Keratinocyte (primary cell): ENCODE measurements around the gene TIMM50. TPM values are rescaled to one million over a fixed set of nuclear protein-coding genes. Genes with fewer than 3 reads are reported as not detected.

Experiments used
- DNase-seq: peaks from one replicate; pipeline ENCODE4 v3.0.0-alpha.2; 2011; ENCODE audit warnings: low read depth, missing footprints, low spot score
- FAIRE-seq: peaks from 2 replicates; lab custom pipeline; 2011; peaks lifted over from hg19 to GRCh38; lab: Jason Lieb, UNC
- H2AFZ ChIP-seq: 2 replicates; pipeline ENCODE4 v1.6.0; 2012; ENCODE audit warnings: low read length, control low read depth, inconsistent platforms; ENCODE audit not compliant: control insufficient read depth
- H3K27ac ChIP-seq: 2 replicates; pipeline ENCODE4 v1.5.1; 2011; ENCODE audit warnings: low read length; ENCODE audit not compliant: control insufficient read depth, insufficient read depth
- H3K27me3 ChIP-seq: 3 replicates; pipeline ENCODE4 v1.6.0; 2011; ENCODE audit warnings: low read length; ENCODE audit not compliant: control insufficient read depth, insufficient read depth; ENCODE audit errors: extremely low read depth
- H3K36me3 ChIP-seq, 2 experiments: 2 replicates in 1 of 2; 3 replicates in 1 of 2; pipeline ENCODE4 v1.5.1; 2011; ENCODE audit warnings: low read length in 2 of 2, mild to moderate bottlenecking in 1 of 2; ENCODE audit not compliant: control insufficient read depth in 2 of 2, insufficient read depth in 2 of 2; ENCODE audit errors: extremely low read depth in 1 of 2
- H3K4me1 ChIP-seq: 3 replicates; pipeline ENCODE4 v1.5.1; 2011; ENCODE audit warnings: low read length; ENCODE audit not compliant: control insufficient read depth, insufficient read depth; ENCODE audit errors: extremely low read depth
- H3K4me2 ChIP-seq: 3 replicates; pipeline ENCODE4 v1.6.0; 2011; ENCODE audit warnings: low read depth, low read length; ENCODE audit not compliant: control insufficient read depth, insufficient read depth; ENCODE audit errors: extremely low read depth
- H3K4me3 ChIP-seq, 3 experiments: fragments of 200-600 bp in 1 of 3; sonication (generic) in 1 of 3; 2 replicates in 2 of 3; 3 replicates in 1 of 3; pipeline ENCODE4 v1.5.1; 2011 to 2016; ENCODE audit warnings: low read length in 3 of 3, mild to moderate bottlenecking in 3 of 3, control low read depth in 2 of 3, inconsistent platforms in 1 of 3, low read depth in 1 of 3, mixed read lengths in 1 of 3, mixed run types in 1 of 3, moderate library complexity in 1 of 3; ENCODE audit not compliant: control insufficient read depth in 2 of 3, insufficient read depth in 2 of 3; ENCODE audit errors: extremely low read depth in 1 of 3
- H3K79me2 ChIP-seq: 2 replicates; pipeline ENCODE4 v1.6.0; 2012; ENCODE audit warnings: low read length; ENCODE audit not compliant: control insufficient read depth, insufficient read depth
- H3K9ac ChIP-seq: 3 replicates; pipeline ENCODE4 v1.6.0; 2011; ENCODE audit warnings: low read length; ENCODE audit not compliant: control insufficient read depth, insufficient read depth; ENCODE audit errors: extremely low read depth
- H3K9me1 ChIP-seq: 3 replicates; pipeline ENCODE4 v1.6.0; 2011; ENCODE audit warnings: low read length; ENCODE audit not compliant: control insufficient read depth, insufficient read depth; ENCODE audit errors: extremely low read depth
- H3K9me3 ChIP-seq: 2 replicates; pipeline ENCODE4 v1.5.1; 2012; ENCODE audit warnings: low read depth, low read length; ENCODE audit not compliant: control insufficient read depth
- H4K20me1 ChIP-seq: 3 replicates; pipeline ENCODE4 v1.6.0; 2011; ENCODE audit warnings: low read length; ENCODE audit not compliant: control insufficient read depth, insufficient read depth; ENCODE audit errors: extremely low read depth
- CTCF ChIP-seq, 3 experiments: IDR thresholded peaks in 1 of 3; conservative IDR thresholded peaks in 1 of 3; optimal IDR thresholded peaks in 1 of 3; 2 replicates in 2 of 3; 3 replicates in 1 of 3; pipeline versions ENCODE3 to v1.5.1; 2011; ENCODE audit warnings: low read length in 3 of 3, mild to moderate bottlenecking in 3 of 3, moderate library complexity in 2 of 3, control low read depth in 1 of 3, inconsistent platforms in 1 of 3; ENCODE audit not compliant: insufficient read depth in 2 of 3; ENCODE audit errors: extremely low read depth in 1 of 3
- EZH2 ChIP-seq: IDR thresholded peaks from one replicate; pipeline ENCODE4 v1.6.1; 2012; ENCODE audit warnings: inconsistent platforms, mild to moderate bottlenecking, low read length, moderate library complexity
- dilution Hi-C: fragments of 300-500 bp; cut with MboI; formaldehyde crosslinking; loops from one replicate; pipeline ENCODE4 v1.7.0; 2020; ENCODE audit warnings: low sequenced_read_pairs; ENCODE audit not compliant: extremely low pct_ligation_motif_present
- polyA plus RNA-seq, 5 experiments: library from polyadenylated mRNA; depleted of rRNA in 3 of 5; stranded (reverse) in 3 of 5; stranded (forward) in 1 of 5; unstranded in 1 of 5; fragments of >200 nt; gene quantifications; 1 replicate in 1 of 5; 2 replicates in 3 of 5; 3 replicates in 1 of 5; pipeline versions ENCODE4 v1.2.1 to v1.2.3, GENCODE V29; 2011 to 2012; ENCODE audit warnings: missing spikeins in 2 of 5, low read depth in 1 of 5, low replicate concordance in 1 of 5

The TIMM50 gene
- polyA plus RNA-seq, 1 donor (not counting 4 experiments of a cell fraction or from before 2014, with no cell fraction given) = 85.5 TPM

DNA sequence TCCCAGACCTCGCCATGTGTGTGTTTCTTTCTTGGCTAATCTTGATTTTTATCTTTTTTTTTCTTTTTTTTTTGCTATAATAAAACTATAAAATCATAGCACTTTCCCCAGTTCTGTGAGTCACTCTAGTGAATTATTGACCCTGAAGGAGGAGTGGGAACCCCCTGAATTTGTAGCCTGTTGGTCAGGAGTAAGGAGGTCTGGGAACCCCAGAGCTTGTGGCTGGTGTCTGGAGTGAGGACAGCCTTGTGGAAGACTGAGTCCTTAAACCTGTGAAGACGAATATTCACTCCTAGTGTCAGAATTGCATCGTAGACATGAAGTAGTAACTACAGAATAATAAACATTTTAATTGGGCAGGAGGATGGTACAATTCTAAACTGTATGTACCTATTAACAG lies 44.6 kb downstream of the TIMM50 start:
- Histone ChIP-seq H3K4me2 (no peak overlapping the region), H3K9me3 (no peaks in the 10 kb centered on the region), H3K79me2 (no peaks in the 10 kb centered on the region), H3K4me3 (no peak overlapping the region), H4K20me1 (no peaks in the 10 kb centered on the region), H3K27me3 (no peaks in the 10 kb centered on the region), H2AFZ (no peak overlapping the region), H3K36me3 (no peaks in the 10 kb centered on the region), H3K27ac (no peak overlapping the region), H3K9me1 (no peaks in the 10 kb centered on the region), H3K9ac (no peak overlapping the region), H3K4me1 (no peaks in the 10 kb centered on the region)
- dilution Hi-C loops = no loop called here
- DNase-seq (no peak), FAIRE-seq (no peak)
- no peak for TF ChIP-seq CTCF (optimal IDR thresholded peaks at IDR 0.05 in 1 of 3, IDR thresholded peaks at IDR 0.05 in 1 of 3, conservative IDR thresholded peaks at IDR 0.05 in 1 of 3; ENCODE audit: extremely low read depth in 1 of 3, insufficient read depth in 2 of 3, low read length in 3 of 3)
- TF ChIP-seq EZH2 = no peak

DNA sequence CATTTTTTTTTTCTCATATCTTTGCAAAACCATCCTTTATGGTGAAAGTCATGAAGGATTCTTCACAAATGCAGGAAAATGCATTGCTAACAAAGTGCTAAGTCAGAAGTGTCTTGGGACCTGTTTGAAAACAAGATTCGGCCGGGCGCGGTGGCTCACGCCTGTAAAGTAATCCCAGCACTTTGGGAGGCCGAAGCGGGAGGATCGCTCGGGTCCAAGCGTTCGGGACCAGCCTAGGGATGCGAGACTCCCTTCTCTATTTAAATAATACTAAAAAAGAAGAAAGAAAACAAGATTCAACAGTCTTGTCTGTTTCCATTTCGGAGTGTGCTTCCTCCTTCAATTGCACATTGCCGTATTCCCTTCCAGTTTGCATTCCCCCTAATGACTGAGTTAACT lies 51.2 kb downstream of the TIMM50 start:
- Histone ChIP-seq H3K9ac (peak overlapping the region; percentile 66), H3K27ac (no peak overlapping the region), H3K4me3 (peak overlapping the region; percentile 72 to 83 (median 78)), H4K20me1 (no peaks in the 10 kb centered on the region), H2AFZ (peak overlapping the region; percentile 80), H3K27me3 (no peaks in the 10 kb centered on the region), H3K9me3 (no peaks in the 10 kb centered on the region), H3K79me2 (peaks cover 13% of the 10 kb centered on the region), H3K36me3 (no peaks in the 10 kb centered on the region), H3K4me1 (peaks cover 7% of the 10 kb centered on the region), H3K4me2 (peak overlapping the region; percentile 83), H3K9me1 (no peaks in the 10 kb centered on the region)
- FAIRE-seq = no peak
- TF ChIP-seq EZH2 = no peak
- no peak for TF ChIP-seq CTCF (optimal IDR thresholded peaks at IDR 0.05 in 1 of 3, IDR thresholded peaks at IDR 0.05 in 1 of 3, conservative IDR thresholded peaks at IDR 0.05 in 1 of 3; ENCODE audit: extremely low read depth in 1 of 3, insufficient read depth in 2 of 3, low read length in 3 of 3)
- dilution Hi-C loops = no loop called here
- DNase-seq = no peak
